Activated T-cell treated with anti-CD3 and anti-CD28 coated beads for 4 hours (primary cell): ENCODE data around the gene ZNF792.
"Not testable (repeated sequence)": the region's sequence is repeated elsewhere in the genome, so short reads cannot be mapped to it uniquely, and the experiment has no call there.

Source experiments
- DNase-seq: peaks from one replicate; pipeline ENCODE4 v3.0.0-alpha.2; 2020

Gene ZNF792

GRCh38 chr19:34963573-34964406, at the start of gene ZNF792:
TSS of gene ZNF792 (minus strand) at chr19:34964229. CDS start at chr19:34963662, 567 bp downstream.
- no peak for DNase-seq

GRCh38 chr19:35013041-35013819, 49.2 kb upstream of the ZNF792 start:
- DNase-seq: peak; percentile 77

DNA sequence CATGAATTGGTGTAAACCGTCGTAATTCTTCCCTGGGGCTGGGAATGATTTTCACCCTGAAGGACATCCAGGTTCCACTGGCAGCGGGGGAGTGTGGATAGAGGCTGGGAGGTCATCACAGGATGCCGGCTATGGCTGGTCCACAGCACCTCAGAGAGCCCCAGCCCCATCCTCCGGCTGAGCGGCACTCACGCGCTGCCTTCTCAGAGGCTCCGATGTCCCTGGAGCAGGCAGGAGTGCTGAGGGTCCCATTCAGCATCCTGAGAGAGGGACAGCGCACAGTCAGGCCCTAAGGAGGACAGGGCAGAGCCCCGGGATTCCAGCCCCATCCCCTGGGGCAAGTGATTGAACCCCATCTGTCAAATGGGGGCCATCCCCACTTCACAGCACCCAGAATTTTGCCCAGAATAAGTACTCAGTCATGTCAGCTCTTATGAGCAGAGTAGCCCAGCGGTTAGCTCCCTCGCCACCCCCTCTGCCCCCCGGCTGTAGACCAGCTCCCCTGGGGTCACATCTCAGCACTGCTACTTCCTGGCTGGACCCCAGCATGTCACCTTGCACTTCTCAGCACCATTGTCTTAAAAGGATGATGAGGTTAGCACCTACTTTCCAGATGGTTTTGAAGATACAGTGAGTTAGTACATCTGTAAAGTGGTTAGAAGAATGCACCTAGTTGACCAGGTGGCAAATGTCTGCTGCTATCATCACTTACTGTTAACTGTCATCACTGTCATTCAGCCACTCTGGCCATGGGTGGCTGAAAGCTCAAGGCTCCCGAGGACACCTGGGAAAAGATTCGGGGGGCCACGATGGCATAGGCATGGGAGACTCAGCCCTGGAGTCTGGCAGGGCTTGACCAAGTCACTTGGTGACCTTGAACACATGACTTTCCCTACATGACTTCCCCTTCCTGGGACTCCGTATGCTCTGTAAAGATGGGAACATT, 48.0 kb upstream of the ZNF792 start:
- no peak for DNase-seq

GRCh38 chr19:35011091-35011689, 47.2 kb upstream of the ZNF792 start:
- no peak for DNase-seq

DNA sequence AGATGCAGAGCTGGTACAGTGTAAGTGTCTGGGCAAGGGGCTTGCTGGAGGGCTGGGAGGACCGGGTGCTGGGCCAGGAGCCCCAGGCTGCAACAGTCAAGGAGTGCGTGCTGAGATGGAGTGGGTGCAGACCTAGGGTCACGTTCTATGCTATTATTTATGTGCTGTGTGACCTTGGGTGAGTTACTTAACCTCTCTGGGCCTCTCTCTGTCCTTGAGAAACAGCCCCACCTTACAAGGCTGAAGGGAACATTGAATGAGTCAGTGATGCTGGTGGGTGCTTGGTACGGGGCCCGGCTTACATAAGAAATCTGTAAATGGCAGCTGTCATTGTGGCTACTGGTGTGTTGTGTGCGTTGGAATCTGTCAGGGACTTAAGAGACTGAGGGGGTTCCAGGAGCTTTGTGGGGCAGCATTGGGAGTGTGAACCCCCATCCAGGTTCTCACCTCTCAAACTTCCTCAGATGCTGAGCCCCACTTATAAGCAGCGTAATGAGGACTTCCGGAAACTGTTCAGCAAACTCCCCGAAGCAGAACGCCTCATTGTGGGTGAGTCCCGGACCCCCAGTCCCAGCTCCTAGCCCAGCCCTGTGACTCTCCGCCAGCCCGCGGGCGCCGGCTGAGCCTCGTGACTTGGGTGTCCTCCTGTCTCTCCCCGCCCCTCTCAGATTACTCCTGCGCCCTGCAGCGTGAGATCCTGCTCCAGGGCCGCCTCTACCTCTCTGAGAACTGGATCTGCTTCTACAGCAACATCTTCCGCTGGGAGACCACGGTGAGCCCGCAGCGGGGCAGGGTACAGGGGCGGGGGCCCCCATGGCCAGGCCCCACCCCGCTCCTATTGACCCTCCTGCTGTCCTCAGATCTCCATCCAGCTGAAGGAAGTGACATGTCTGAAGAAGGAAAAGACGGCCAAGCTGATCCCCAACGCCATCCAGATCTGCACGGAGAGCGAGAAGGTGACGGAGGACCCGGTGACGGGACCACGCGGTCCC, 45.7 kb upstream of the ZNF792 start:
- DNase-seq: no peak

DNA sequence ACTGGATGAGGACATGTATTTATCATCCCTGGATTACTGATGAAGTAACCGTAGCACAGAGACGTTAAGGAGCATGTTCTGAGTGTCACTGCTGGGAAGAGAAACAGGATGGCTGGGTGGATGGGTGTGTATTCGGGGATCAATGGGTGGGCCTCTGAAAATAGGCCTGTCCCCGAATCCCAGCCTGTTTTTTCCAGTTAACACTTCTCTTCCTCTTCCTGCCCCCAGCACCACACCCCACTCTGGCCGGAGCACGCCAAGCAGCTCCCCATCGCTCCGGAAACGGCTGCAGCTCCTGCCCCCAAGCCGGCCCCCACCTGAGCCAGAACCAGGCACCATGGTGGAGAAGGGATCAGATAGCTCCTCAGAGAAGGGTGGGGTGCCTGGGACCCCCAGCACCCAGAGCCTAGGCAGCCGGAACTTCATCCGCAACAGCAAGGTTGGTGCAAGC, 44.9 kb upstream of the ZNF792 start:
- no peak for DNase-seq

DNA sequence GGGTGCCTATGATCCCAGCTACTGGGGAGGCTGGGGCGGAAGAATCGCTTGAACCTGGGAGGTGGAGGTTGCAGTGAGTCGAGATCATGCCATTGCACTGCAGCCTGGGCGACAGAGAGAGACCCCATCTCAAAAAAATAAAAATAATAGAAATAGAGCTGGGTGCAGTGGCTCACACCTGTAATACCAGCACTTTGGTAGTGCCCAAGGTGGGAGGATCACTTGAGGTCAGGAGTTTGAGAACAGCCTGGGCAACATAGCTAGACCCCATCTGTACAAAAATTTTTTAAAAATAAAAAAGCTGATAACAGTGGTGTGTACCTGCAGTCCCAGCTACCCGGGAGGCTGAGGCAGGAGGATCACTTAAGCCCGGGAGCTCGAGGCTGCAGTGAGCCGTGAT, 43.4 kb upstream of the ZNF792 start:
- not testable (repeated sequence) for DNase-seq

DNA sequence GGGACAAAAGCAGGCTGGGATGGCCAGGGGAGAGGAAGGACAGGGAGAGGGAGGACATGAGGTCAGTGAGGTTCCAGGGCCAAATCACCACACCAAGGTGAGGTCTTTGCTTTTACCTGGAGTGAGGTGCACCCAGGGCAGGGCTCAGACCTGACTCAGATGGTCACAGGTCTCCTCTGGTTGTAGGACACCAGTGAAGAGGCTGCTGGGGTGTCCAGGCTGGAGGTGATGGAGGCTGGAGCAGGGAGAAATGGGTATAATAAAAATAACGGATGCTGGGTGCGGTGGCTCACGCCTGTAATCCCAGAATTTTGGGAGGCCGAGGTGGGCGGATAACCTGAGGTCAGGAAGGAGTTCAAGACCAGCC, 43.0 kb upstream of the ZNF792 start:
- DNase-seq: no peak

- DNase-seq: no peak
These were observed 42.4 kb upstream of the ZNF792 start for GRCh38 chr19:35006342-35006998.

GRCh38 chr19:35006007-35006341, 41.9 kb upstream of the ZNF792 start:
- not testable (repeated sequence) for DNase-seq

GRCh38 chr19:35005256-35005977, 41.4 kb upstream of the ZNF792 start:
- DNase-seq: no peak

GRCh38 chr19:35004517-35005255, 40.7 kb upstream of the ZNF792 start:
- no peak for DNase-seq

- no peak for DNase-seq
These were observed 38.1 kb upstream of the ZNF792 start for GRCh38 chr19:35002037-35002535.

- DNase-seq: peak; percentile 39
These were observed 36.8 kb upstream of the ZNF792 start for GRCh38 chr19:35000647-35001501.

DNA sequence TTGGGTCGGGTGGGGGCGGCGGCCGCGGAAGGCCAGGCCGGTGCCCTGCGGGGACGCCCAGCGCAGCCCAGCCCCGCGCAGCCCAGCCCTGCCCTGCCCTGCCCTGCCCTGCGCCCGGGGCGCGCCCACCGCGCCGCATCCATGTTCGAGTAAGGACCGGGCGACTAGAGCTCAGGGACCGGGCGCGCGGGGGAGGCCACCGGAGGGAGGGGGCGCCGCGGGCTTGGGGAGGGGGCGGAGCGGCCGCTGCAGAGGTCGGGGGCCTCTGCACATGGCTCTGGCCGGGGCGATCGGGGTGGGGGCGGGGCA, 36.3 kb upstream of the ZNF792 start:
- DNase-seq: no peak

GRCh38 chr19:34999498-35000337, 35.7 kb upstream of the ZNF792 start, which contains the start of gene GRAMD1A:
TSS of gene GRAMD1A (plus strand) at chr19:35000323. CDS start at chr19:35000479, 156 bp downstream.
- DNase-seq: peak; percentile 62
